HG02870 (cell line): ENCODE measurements around the gene PKDCC.

Experiments
- ATAC-seq: cut with Tn5 transposase; IDR thresholded peaks from one replicate; pipeline ENCODE4 v1.9.1; 2021; ENCODE audit warnings: mild to moderate bottlenecking, moderate library complexity; ENCODE audit not compliant: unreplicated experiment

PKDCC gene

GRCh38 chr2:42047488-42048298 is at the start of gene PKDCC:
Gene PKDCC (plus strand): TSS chr2:42048021. CDS start chr2:42048200, 179 bp downstream.
- peak; percentile 60 for ATAC-seq

DNA sequence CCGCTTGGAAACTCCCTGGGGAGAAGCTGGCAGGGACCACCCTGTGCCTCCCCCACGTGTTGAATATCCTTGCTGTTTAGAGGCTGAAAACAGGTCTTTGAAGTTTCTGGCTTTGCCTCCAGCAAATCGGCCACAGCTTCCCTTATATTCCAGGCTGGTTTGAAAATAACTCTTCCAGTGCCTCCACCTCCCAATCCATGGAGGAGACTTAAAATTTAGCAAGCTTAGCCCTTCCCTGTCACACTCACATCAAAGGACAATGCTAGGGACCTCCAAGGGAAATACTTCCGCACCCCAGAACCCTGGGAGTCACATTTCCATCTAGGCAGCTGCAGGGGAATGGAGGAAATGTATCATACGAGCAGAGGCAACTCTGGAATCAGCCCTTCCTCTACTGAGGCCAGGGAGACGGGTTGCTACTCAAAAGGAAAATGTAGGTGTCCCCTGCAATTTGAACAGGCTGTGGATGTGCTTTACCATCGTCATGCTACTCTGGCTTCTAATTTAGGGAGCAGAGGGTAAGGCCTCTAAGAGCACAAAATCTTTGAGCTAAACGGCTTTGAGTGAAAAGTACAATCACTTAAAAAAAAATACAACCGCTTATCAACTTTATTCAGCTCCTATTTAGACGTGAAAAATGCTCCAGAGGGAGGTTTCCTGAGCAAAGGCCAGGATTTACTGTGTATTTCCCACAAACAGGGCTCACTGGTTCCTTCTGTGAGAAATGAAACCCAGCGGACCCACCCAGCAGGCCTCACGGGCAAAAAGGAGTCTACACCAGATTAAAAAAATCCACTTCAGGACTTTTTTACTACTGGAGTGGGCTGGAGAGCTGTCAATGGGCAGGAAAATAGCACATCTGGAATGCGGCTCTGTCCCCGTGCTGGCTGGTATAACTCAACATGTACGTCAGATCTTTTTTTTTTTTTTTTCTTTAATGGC is 49.4 kb upstream of the PKDCC start:
- ATAC-seq, result no peak

DNA sequence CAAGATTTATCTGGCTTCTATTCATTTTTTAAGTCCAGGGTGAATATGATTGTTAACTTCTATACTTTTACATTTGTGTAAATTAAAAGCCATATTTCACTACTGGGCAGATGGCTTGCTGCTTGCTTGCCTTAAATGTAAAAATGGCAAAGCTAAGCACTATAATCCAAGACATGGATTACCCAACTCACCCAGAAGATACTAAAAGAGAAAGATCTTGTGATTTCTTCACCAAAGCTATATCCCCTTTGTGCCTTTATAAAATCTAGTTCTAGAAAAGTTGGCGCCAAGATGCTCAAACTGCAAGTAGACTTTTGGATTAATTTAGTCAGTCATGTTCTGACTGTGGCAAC is 48.7 kb upstream of the PKDCC start:
- no peak for ATAC-seq

GRCh38 chr2:41999592-42000281 is 48.1 kb upstream of the PKDCC start:
- no peak for ATAC-seq

DNA sequence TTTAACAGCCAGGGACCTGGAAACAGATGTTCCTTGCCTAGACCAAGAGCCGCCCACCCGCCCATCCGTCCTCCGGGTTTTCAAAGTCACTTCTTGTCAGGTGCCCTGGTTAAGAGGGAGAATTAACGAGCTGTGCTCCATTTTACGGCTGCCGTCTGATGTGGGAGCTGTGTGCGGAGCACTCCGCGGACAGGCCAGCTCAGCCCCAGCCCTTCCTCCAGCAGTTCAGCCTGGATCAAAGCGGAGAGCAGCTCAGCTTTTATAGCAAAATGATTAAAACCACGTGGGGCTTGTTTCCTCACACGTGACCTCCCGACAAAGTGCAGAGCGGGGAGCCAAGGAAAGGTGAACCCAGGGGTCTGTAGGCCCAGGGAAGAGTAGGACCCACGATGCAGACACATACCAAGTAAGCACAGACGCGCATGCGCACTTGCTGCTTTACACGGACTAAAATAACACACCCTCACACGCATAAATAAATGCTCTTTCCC is 46.1 kb upstream of the PKDCC start:
- ATAC-seq, result no peak

DNA sequence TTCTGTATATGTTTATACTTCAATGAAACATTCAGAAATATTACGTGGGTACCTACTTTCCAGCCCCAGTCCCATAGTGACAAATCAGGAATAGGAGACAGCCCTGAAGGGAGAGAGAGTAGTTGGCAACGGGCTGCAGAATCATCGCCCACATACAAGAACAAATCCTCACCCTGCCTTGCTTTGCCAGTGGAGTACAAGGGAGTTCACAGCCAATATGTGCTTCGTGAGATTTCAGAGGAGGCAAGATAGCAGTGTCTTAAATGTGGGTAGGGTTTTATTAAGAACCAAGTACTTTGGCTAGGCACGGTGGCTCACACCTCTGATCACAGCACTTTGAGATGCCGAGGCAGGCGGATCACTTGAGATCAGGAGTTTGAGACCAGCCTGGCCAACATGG is 40.3 kb upstream of the PKDCC start:
- no peak for ATAC-seq

DNA sequence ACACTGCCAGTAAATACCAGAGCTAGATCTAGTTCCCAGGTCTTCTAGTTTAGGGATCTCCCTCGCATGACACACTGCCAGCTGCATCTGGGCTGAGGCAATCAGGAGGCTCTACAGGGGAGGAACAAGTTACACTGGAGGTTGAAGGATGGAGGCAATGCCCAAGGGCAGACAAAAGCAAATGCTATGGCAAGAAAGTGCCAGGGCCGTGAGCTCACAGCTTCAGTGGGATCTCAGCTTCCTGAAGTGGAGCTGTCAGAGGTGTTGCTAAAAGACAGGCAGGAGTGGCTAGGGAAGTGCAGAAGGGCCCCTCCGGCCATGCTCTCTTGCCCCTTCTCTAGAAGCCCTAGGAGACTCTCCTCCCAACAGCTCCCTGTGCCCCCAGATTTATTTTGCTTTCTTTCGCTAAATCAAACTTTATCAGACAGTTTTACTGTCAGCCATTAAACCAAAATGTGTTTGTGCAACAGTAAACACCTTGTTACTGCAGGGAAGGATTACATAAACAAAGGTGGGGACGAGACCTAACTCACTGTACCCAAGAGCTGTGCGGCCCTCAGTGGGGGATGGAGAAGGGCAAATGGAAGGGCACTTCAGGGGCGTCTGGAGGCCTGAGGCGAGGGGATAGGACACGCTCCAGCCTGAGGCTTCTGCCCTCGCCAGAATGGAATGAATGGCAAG is 39.4 kb upstream of the PKDCC start:
- ATAC-seq, result no peak

GRCh38 chr2:42009657-42010580 is 37.9 kb upstream of the PKDCC start:
- ATAC-seq, result peak; percentile 65

GRCh38 chr2:42010743-42011298 is 37.0 kb upstream of the PKDCC start:
- no peak for ATAC-seq

- ATAC-seq, result no peak
These were observed 35.7 kb upstream of the PKDCC start for GRCh38 chr2:42012137-42012536.

DNA sequence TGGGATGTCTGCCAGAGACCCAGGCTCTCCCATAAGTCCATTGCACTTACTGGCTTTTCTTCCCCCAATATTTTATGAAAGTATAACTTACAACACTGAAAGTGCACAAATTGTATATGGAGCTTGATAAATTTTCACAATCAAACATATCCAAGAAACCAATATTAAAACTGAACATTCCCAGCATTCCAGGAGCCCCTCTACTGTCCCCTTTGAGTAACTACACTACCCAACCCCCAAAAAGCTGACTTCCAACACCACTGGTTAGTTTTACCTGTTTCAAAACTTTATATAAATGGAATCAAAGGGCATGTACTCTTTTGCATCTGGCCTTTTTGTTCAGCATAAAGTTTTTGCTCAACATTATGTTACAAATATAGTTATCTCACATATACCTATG is 35.2 kb upstream of the PKDCC start:
- no peak for ATAC-seq

- no peak for ATAC-seq
These were observed 34.4 kb upstream of the PKDCC start for GRCh38 chr2:42013409-42013808.

GRCh38 chr2:42021464-42021863 is 26.4 kb upstream of the PKDCC start:
- ATAC-seq, result no peak

- ATAC-seq, result no peak
These were observed 22.7 kb upstream of the PKDCC start for GRCh38 chr2:42025151-42025582.

- ATAC-seq, result no peak
These were observed 21.5 kb upstream of the PKDCC start for GRCh38 chr2:42026272-42026671.

DNA sequence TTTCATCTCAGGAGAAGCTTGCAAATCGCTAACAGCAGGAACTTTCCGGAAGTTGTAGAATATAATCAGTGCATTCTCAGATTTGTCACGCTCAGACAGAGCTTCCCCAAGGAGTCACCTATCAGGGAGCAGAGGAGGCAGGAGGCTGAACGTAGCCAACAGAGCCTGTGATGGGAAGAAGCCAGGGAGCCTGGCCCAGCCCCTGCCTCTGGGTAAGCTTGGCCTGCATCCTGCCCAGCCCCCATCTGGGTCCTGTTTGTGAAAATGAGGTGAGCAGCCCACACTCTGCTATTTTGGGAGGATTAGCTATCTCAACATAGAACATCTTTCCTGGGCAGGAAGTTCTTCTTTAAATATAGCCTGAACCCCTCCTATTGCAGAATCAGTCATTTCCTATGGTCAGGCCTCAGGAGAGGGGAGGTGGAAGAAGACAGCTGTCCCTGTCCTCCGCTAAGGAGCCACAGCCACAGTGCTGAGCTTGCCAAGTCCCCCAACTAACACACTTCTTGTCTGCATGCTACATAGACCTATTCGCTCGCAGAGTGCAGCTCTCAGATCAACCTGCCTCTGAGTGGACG is 19.2 kb upstream of the PKDCC start:
- peak; percentile 71 for ATAC-seq

DNA sequence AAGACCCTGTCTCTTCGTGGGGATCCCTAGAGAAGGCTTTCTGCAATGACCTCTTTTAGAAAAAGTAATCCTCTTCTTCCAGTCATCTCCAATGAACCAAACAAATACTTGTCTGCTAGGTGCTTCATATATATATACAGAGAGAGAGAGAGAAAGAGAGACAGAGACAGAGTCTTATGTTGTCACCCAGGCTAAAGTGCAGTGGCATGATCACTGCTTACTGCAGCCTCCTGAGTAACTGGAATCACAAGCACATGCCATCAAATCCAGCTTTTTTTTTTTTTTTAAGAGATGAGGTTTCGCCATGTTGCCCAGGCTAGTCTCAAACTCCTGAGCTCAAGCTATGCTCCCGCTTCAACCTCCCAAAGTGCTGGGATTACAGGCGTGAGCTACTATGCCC is 18.6 kb upstream of the PKDCC start:
- ATAC-seq, result no peak

- no peak for ATAC-seq
These were observed 18.1 kb upstream of the PKDCC start for GRCh38 chr2:42029639-42030199.
